Measurements from ENCODE around the gene ADAM23. TPM values are rescaled to one million over a fixed set of nuclear protein-coding genes. Genes with fewer than 3 reads are reported as not detected.

Gene ADAM23
- total RNA-seq, 6 experiments from 2014 or later = 0.47 to 2.6 (median 1.2) TPM

DNA sequence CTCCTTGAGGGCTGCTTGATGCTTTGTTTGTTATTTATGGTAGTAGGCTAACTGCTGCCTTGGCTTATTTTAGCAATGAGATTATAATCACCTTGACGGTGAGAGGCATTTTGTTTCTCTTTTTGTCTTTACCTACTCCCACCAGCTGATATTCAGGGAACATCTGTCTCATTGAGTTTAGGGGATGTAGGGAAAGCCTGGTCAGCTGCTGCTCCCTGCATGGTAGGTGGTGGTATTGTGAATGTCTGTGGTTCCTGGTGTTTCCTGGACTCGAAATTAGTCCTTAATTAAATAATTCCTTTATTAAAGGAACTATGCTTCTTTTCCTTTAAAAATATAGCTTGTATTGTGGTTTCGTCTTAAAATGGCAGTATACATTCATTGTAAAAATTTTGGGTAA lies 77.8 kb downstream of the ADAM23 start:
- no peak for DNase-seq
- Mint-ChIP-seq H3K4me3 (no peak overlapping the region), H3K4me1 (ENCODE audit: low read depth) (no peaks in the 10 kb centered on the region), H3K9me3 (peaks cover 10% of the 10 kb centered on the region), H3K36me3 (ENCODE audit: low read depth) (no peaks in the 10 kb centered on the region), H3K27ac (no peak overlapping the region), H3K27me3 (ENCODE audit: insufficient read depth) (no peaks in the 10 kb centered on the region; the same call in 1 of the 2 replicates)
- TF ChIP-seq, protein P1, sequence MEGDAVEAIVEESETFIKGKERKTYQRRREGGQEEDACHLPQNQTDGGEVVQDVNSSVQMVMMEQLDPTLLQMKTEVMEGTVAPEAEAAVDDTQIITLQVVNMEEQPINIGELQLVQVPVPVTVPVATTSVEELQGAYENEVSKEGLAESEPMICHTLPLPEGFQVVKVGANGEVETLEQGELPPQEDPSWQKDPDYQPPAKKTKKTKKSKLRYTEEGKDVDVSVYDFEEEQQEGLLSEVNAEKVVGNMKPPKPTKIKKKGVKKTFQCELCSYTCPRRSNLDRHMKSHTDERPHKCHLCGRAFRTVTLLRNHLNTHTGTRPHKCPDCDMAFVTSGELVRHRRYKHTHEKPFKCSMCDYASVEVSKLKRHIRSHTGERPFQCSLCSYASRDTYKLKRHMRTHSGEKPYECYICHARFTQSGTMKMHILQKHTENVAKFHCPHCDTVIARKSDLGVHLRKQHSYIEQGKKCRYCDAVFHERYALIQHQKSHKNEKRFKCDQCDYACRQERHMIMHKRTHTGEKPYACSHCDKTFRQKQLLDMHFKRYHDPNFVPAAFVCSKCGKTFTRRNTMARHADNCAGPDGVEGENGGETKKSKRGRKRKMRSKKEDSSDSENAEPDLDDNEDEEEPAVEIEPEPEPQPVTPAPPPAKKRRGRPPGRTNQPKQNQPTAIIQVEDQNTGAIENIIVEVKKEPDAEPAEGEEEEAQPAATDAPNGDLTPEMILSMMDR (IDR thresholded peaks at IDR 0.05) = no peak

DNA sequence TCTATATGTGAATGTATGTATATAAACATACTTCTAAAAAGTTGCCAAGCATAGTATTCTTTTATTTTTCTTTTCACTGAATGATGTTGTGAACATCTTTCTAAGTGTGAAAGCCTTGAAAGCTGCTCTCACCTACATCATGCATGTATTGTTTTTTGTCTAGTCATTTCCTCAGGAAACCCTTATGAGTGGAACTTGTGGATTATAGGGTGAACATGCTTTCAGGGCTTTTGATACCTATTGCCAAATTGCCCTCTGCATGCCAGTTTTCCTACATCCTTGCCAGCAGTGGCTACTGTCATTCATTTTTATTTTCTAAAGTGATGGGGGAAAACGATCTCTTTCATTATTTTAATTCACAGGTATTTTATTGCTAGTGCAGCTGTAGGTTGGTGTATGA lies 78.3 kb downstream of the ADAM23 start:
- Mint-ChIP-seq H3K27me3 (ENCODE audit: insufficient read depth) (no peaks in the 10 kb centered on the region; the same call in 1 of the 2 replicates), H3K4me3 (no peak overlapping the region), H3K27ac (no peak overlapping the region), H3K4me1 (ENCODE audit: low read depth) (no peaks in the 10 kb centered on the region), H3K36me3 (ENCODE audit: low read depth) (no peaks in the 10 kb centered on the region), H3K9me3 (peaks cover 10% of the 10 kb centered on the region)
- DNase-seq = no peak
- TF ChIP-seq, protein P1 (IDR thresholded peaks at IDR 0.05) = no peak

DNA sequence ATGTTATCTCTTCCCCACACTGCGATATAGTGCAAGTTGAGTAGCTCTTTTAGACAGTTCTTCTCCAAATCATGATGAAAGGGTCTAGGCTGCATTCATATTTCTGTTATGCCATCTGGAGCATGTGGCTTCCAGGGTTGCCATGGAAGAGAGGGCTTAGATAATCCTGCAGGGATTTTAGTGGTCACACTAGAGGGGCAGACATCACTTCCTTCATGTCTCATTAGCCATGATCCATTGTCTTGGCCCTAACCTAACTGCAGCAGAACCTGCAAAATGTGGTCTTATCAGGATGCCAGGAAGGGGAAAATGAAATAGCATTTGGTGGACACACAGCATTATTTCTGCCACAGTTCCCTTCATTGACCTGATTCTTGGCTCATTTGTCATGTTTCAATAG lies 83.1 kb downstream of the ADAM23 start:
- no peaks in the 10 kb centered on the region for H3K4me1 Mint-ChIP-seq (ENCODE audit: low read depth)
- no peaks in the 10 kb centered on the region; the same call in 1 of the 2 replicates for H3K27me3 Mint-ChIP-seq (ENCODE audit: insufficient read depth)
- TF ChIP-seq, protein P1 (IDR thresholded peaks at IDR 0.05) = no peak
- H3K4me3 Mint-ChIP-seq = no peak overlapping the region
- H3K9me3 Mint-ChIP-seq = peaks cover 22% of the 10 kb centered on the region
- no peak overlapping the region for H3K27ac Mint-ChIP-seq
- H3K36me3 Mint-ChIP-seq (ENCODE audit: low read depth) = no peaks in the 10 kb centered on the region
- no peak for DNase-seq

- no peak overlapping the region for H3K4me3 Mint-ChIP-seq
- TF ChIP-seq, protein P1 (IDR thresholded peaks at IDR 0.05) = no peak
These were observed 83.8 kb downstream of the ADAM23 start for GRCh38 chr2:206527153-206527552.

DNA sequence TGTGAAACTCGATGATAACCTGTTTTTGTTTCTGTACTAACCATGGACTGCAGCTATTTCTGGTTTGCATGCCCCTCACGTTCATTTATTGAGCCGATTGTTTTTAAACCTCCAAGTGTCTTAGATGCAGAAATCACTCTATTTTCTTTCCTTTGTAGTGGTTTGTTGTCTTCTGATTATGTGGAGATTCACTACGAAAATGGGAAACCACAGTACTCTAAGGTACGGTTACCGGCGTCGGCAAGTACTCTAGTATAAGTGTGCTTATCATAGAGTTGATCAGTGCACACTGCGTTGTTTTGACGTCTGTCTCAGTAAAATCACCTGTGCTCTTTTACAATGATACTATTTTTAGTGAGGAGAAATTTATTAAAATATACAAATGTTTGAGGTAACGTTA lies 87.4 kb downstream of the ADAM23 start:
- H3K27ac Mint-ChIP-seq = no peak overlapping the region
- DNase-seq = no peak

More at GRCh38 chr2:206527153-206527552, 83.8 kb downstream of the ADAM23 start:
- DNase-seq = no peak
- Mint-ChIP-seq H3K4me1 (ENCODE audit: low read depth) (no peaks in the 10 kb centered on the region), H3K9me3 (peaks cover 22% of the 10 kb centered on the region), H3K27me3 (ENCODE audit: insufficient read depth) (no peaks in the 10 kb centered on the region; the same call in 1 of the 2 replicates), H3K27ac (no peak overlapping the region), H3K36me3 (ENCODE audit: low read depth) (no peaks in the 10 kb centered on the region)

More for the DNA sequence above, 87.4 kb downstream of the ADAM23 start:
- TF ChIP-seq, protein P1 (IDR thresholded peaks at IDR 0.05) = no peak
- Mint-ChIP-seq H3K9me3 (peaks cover 13% of the 10 kb centered on the region), H3K4me1 (ENCODE audit: low read depth) (no peaks in the 10 kb centered on the region), H3K4me3 (no peak overlapping the region), H3K36me3 (ENCODE audit: low read depth) (no peaks in the 10 kb centered on the region), H3K27me3 (ENCODE audit: insufficient read depth) (no peaks in the 10 kb centered on the region)

Data from HFFc6 (cell line).